ENCODE data around the gene DBET.
A peak's percentile ranks its signal among the peaks of the same experiment; 100 is the strongest.
"Not testable (repeated sequence)": the region's sequence is repeated elsewhere in the genome, so short reads cannot be mapped to it uniquely, and the experiment has no call there.

Gene DBET

GRCh38 chr4:190064342-190064741 is at the start of gene DBET:
TSS of gene DBET (plus strand) at chr4:190064502.
- not testable (repeated sequence) for DNase-seq (ENCODE audit: low spot score)

- DNase-seq (ENCODE audit: low spot score), result no peak
Observed at GRCh38 chr4:190014771-190015537, 49.3 kb upstream of the DBET start.

- DNase-seq (ENCODE audit: low spot score), result no peak
Observed at GRCh38 chr4:190015538-190016368, 48.5 kb upstream of the DBET start.

GRCh38 chr4:190016369-190017289 is 47.7 kb upstream of the DBET start:
- no peak for DNase-seq (ENCODE audit: low spot score)

- DNase-seq (ENCODE audit: low spot score), result no peak
Observed at GRCh38 chr4:190017357-190018200, 46.7 kb upstream of the DBET start.

GRCh38 chr4:190018201-190018920 is 45.9 kb upstream of the DBET start:
- DNase-seq (ENCODE audit: low spot score), result no peak

- no peak for DNase-seq (ENCODE audit: low spot score)
Observed at GRCh38 chr4:190019023-190019858, 45.1 kb upstream of the DBET start.

- DNase-seq (ENCODE audit: low spot score), result not testable (repeated sequence)
Observed at GRCh38 chr4:190019859-190020463, 44.3 kb upstream of the DBET start.

- DNase-seq (ENCODE audit: low spot score), result peak; percentile 37
Observed at GRCh38 chr4:190020790-190021717, 43.2 kb upstream of the DBET start.

GRCh38 chr4:190021973-190022372 is 42.3 kb upstream of the DBET start:
- DNase-seq (ENCODE audit: low spot score), result not testable (repeated sequence)

- not testable (repeated sequence) for DNase-seq (ENCODE audit: low spot score)
Observed at GRCh38 chr4:190022614-190023281, 41.6 kb upstream of the DBET start.

GRCh38 chr4:190027156-190027555 is 37.1 kb upstream of the DBET start, which contains the start of gene FRG2:
TSS of gene FRG2 (minus strand) at chr4:190027256. CDS start at chr4:190027204, 52 bp downstream.
- not testable (repeated sequence) for DNase-seq (ENCODE audit: low spot score)

GRCh38 chr4:190031264-190031663 is 33.0 kb upstream of the DBET start:
- DNase-seq (ENCODE audit: low spot score), result not testable (repeated sequence)

- not testable (repeated sequence) for DNase-seq (ENCODE audit: low spot score)
Observed at GRCh38 chr4:190037704-190038388, 26.5 kb upstream of the DBET start.

GRCh38 chr4:190040873-190041272 is 23.4 kb upstream of the DBET start:
- DNase-seq (ENCODE audit: low spot score), result not testable (repeated sequence)

- not testable (repeated sequence) for DNase-seq (ENCODE audit: low spot score)
Observed at GRCh38 chr4:190047627-190048026, 16.7 kb upstream of the DBET start.
